HepG2 (cell line): ENCODE results near the gene UBE3B. TPM values are rescaled to one million over a fixed set of nuclear protein-coding genes. Genes with fewer than 3 reads are reported as not detected.

Experiments used
- ATAC-seq: fragments of 200-7000 bp; cut with Tn5 transposase; 3 replicates; pipeline ENCODE4 v1.9.1; 2020; ENCODE audit warnings: mild to moderate bottlenecking, moderate library complexity
- BruUV-seq: library from RNA; stranded (reverse); fragments of 400-500 nt; replicated peaks from 2 replicates; lab custom pipeline; 2021; lab: Mats Ljungman, UMichigan
- CTCF ChIA-PET: fragments of 300-600 bp; formaldehyde crosslinking; extraction: SDS; loops from one replicate; lab custom pipeline; 2021; ENCODE audit warnings: low total read pairs, inconsistent platforms, low intra/inter-chr PET ratio; lab: Yijun Ruan, JAX
- POLR2A ChIA-PET: fragments of 350-600 bp; sonication (Branson Sonifier 250); formaldehyde crosslinking; loops from one replicate; lab custom pipeline; 2020; ENCODE audit warnings: antibody characterized with exemption, inconsistent platforms; lab: Yijun Ruan, JAX
- DNase-seq: peaks from one replicate; pipeline ENCODE4 v3.0.0-alpha.2; 2015; ENCODE audit warnings: low spot score
- FAIRE-seq: peaks from 3 replicates; lab custom pipeline; 2011; peaks lifted over from hg19 to GRCh38; lab: Jason Lieb, UNC
- H2AFZ ChIP-seq: one replicate; pipeline ENCODE4 v1.6.1; 2011; ENCODE audit warnings: low read length, inconsistent platforms
- H3K27ac ChIP-seq: fragments of 300-600 bp; 3 replicates; pipeline ENCODE4 v1.8.0; 2011; ENCODE audit warnings: mixed run types, mild to moderate bottlenecking, mixed read lengths, low read length, inconsistent platforms; ENCODE audit not compliant: insufficient read depth; ENCODE audit errors: extremely low read length
- H3K27me3 ChIP-seq, 2 experiments: fragments of 200-600 bp in 1 of 2; 2 replicates in 1 of 2; 3 replicates in 1 of 2; pipeline versions ENCODE4 v1.6.0 to v1.8.0; 2011; ENCODE audit warnings: low read length in 2 of 2, mild to moderate bottlenecking in 2 of 2, moderate library complexity in 2 of 2, inconsistent platforms in 1 of 2; ENCODE audit not compliant: insufficient read depth in 2 of 2, control insufficient read depth in 1 of 2
- H3K36me3 ChIP-seq, 2 experiments: fragments of 200-600 bp in 1 of 2; replicated peaks in 1 of 2; 2 replicates in 1 of 2; 3 replicates in 1 of 2; pipeline versions ENCODE4 v1.5.1 to v1.8.0; 2011; ENCODE audit warnings: low read length in 2 of 2, inconsistent platforms in 1 of 2; ENCODE audit not compliant: insufficient read depth in 2 of 2, control insufficient read depth in 1 of 2
- H3K4me1 ChIP-seq: 2 replicates; pipeline ENCODE4 v1.5.1; 2012; ENCODE audit warnings: low read length, inconsistent platforms; ENCODE audit not compliant: insufficient read depth
- H3K4me2 ChIP-seq: 2 replicates; pipeline ENCODE4 v1.6.0; 2011; ENCODE audit warnings: low read depth, low read length, inconsistent platforms
- H3K4me3 ChIP-seq, 3 experiments: fragments of 200-600 bp in 1 of 3; sonication (generic), shearing (Covaris generic) in 1 of 3; replicated peaks in 1 of 3; 2 replicates each; pipeline ENCODE4 v1.5.1; 2011 to 2016; ENCODE audit warnings: low read length in 3 of 3, inconsistent platforms in 2 of 3, low read depth in 2 of 3, mild to moderate bottlenecking in 2 of 3, control low read depth in 1 of 3, mixed read lengths in 1 of 3; ENCODE audit not compliant: insufficient read depth in 1 of 3
- H3K79me2 ChIP-seq: one replicate; pipeline ENCODE4 v1.6.1; 2011; ENCODE audit warnings: low read length, inconsistent platforms; ENCODE audit not compliant: insufficient read depth
- H3K9ac ChIP-seq: 2 replicates; pipeline ENCODE4 v1.6.0; 2011; ENCODE audit warnings: mild to moderate bottlenecking, low read depth, low read length, inconsistent platforms; ENCODE audit not compliant: insufficient read depth
- H3K9me3 ChIP-seq: 2 replicates; pipeline ENCODE4 v1.5.1; 2012; ENCODE audit warnings: mild to moderate bottlenecking, low read length
- H4K20me1 ChIP-seq: 2 replicates; pipeline ENCODE4 v1.6.0; 2011; ENCODE audit warnings: inconsistent platforms, mild to moderate bottlenecking, low read length, moderate library complexity; ENCODE audit not compliant: insufficient read depth
- CBFB ChIP-seq: sonication (generic); formaldehyde crosslinking; IDR thresholded peaks from 2 replicates; pipeline ENCODE4 v1.4.0; 2020; ENCODE audit warnings: missing genetic modification reagents
- NFE2L2 ChIP-seq: fragments of 150-350 bp; IDR thresholded peaks from 2 replicates; pipeline ENCODE4 v1.6.1; 2014; ENCODE audit warnings: low read length
- PAX8 ChIP-seq: sonication (generic); formaldehyde crosslinking; IDR thresholded peaks from 2 replicates; pipeline ENCODE4 v1.8.0; 2022; ENCODE audit warnings: mild to moderate bottlenecking, missing genetic modification reagents, borderline replicate concordance
- ZMYM4 ChIP-seq: sonication (generic); formaldehyde crosslinking; IDR thresholded peaks from 2 replicates; pipeline ENCODE4 v1.8.1; 2023; ENCODE audit warnings: mild to moderate bottlenecking, missing genetic modification reagents
- WGBS: methylation state at CpG from one replicate; pipeline ENCODE4 v1.1.6; 2017; ENCODE audit warnings: low lambda C conversion rate; 5-methylcytosine and 5-hydroxymethylcytosine counted together
- in situ Hi-C: cut with HindIII; loops from 2 replicates; pipeline ENCODE4 v1.10.0; 2017; ENCODE audit warnings: low pct_unique_long_range_greater_than_20kb; ENCODE audit not compliant: extremely low pct_ligation_motif_present
- intact Hi-C: fragments of 100-400 bp; cut with micrococcal nuclease; formaldehyde crosslinking; loops from one replicate; pipeline ENCODE4 v1.10.0; 2022; ENCODE audit not compliant: unreplicated experiment
- polyA plus RNA-seq, 8 experiments: library from polyadenylated mRNA; depleted of rRNA in 3 of 8; stranded (reverse) in 7 of 8; unstranded in 1 of 8; fragments of >200 nt; fragmentation: Illumina TruSeq in 4 of 8; extraction: Trizol in 4 of 8; gene quantifications; 2 replicates each; pipeline versions ENCODE4 v1.2.1 to v1.2.3, GENCODE V29; 2011 to 2016; ENCODE audit warnings: low read depth in 4 of 8, missing spikeins in 1 of 8, mixed read lengths in 1 of 8; ENCODE audit not compliant: insufficient read depth in 1 of 8
- total RNA-seq, 5 experiments: library from RNA; depleted of rRNA; stranded (reverse); fragments of >200 nt; fragmentation: Illumina TruSeq; extraction: Trizol; gene quantifications; 2 replicates each; pipeline ENCODE4 v1.2.3, GENCODE V29; 2016; ENCODE audit warnings: low read depth in 1 of 5
- TF ChIP-seq, protein P1 (sequence below): sonication (generic); formaldehyde crosslinking; IDR thresholded peaks from 2 replicates; pipeline ENCODE4 v1.4.0; 2020; ENCODE audit warnings: mild to moderate bottlenecking, missing genetic modification reagents
- TF ChIP-seq, protein P2 (sequence below): sonication (generic); formaldehyde crosslinking; IDR thresholded peaks from 2 replicates; pipeline ENCODE4 v1.4.0; 2020; ENCODE audit warnings: low read depth, mild to moderate bottlenecking, missing genetic modification reagents
- TF ChIP-seq, protein P3 (sequence below): sonication (generic); formaldehyde crosslinking; IDR thresholded peaks from 2 replicates; pipeline ENCODE4 v1.8.0; 2022; ENCODE audit warnings: missing genetic modification reagents, mild to moderate bottlenecking, inconsistent platforms, borderline replicate concordance

UBE3B gene
- total and polyA plus RNA-seq, 2 of the 13 experiments (the other 11 are each of a cell fraction or from before 2014, with no cell fraction given) = 22.7 to 25.3 TPM

DNA sequence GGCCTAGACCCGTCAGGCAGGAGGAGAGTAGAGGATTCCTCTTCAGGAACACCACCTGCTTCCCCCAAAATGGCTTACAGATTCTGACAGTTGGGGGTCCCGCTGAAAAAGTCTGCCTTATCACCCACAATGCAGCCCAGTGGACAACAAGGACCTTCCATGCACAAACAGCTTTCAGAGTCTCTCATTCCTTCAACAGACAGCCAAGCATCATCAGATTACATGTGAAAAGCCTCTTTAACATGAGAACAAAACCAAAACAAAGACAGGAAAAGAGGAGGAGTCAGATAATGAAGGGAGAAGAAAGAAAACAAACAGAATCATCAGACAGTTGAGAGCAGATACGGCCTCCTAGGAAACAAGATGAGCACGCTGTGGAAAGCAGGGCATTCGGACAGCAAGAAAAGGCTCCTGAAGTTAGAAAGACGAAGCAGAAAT is 18.6 kb upstream of the UBE3B start (continued):
- TF ChIP-seq, protein P1, sequence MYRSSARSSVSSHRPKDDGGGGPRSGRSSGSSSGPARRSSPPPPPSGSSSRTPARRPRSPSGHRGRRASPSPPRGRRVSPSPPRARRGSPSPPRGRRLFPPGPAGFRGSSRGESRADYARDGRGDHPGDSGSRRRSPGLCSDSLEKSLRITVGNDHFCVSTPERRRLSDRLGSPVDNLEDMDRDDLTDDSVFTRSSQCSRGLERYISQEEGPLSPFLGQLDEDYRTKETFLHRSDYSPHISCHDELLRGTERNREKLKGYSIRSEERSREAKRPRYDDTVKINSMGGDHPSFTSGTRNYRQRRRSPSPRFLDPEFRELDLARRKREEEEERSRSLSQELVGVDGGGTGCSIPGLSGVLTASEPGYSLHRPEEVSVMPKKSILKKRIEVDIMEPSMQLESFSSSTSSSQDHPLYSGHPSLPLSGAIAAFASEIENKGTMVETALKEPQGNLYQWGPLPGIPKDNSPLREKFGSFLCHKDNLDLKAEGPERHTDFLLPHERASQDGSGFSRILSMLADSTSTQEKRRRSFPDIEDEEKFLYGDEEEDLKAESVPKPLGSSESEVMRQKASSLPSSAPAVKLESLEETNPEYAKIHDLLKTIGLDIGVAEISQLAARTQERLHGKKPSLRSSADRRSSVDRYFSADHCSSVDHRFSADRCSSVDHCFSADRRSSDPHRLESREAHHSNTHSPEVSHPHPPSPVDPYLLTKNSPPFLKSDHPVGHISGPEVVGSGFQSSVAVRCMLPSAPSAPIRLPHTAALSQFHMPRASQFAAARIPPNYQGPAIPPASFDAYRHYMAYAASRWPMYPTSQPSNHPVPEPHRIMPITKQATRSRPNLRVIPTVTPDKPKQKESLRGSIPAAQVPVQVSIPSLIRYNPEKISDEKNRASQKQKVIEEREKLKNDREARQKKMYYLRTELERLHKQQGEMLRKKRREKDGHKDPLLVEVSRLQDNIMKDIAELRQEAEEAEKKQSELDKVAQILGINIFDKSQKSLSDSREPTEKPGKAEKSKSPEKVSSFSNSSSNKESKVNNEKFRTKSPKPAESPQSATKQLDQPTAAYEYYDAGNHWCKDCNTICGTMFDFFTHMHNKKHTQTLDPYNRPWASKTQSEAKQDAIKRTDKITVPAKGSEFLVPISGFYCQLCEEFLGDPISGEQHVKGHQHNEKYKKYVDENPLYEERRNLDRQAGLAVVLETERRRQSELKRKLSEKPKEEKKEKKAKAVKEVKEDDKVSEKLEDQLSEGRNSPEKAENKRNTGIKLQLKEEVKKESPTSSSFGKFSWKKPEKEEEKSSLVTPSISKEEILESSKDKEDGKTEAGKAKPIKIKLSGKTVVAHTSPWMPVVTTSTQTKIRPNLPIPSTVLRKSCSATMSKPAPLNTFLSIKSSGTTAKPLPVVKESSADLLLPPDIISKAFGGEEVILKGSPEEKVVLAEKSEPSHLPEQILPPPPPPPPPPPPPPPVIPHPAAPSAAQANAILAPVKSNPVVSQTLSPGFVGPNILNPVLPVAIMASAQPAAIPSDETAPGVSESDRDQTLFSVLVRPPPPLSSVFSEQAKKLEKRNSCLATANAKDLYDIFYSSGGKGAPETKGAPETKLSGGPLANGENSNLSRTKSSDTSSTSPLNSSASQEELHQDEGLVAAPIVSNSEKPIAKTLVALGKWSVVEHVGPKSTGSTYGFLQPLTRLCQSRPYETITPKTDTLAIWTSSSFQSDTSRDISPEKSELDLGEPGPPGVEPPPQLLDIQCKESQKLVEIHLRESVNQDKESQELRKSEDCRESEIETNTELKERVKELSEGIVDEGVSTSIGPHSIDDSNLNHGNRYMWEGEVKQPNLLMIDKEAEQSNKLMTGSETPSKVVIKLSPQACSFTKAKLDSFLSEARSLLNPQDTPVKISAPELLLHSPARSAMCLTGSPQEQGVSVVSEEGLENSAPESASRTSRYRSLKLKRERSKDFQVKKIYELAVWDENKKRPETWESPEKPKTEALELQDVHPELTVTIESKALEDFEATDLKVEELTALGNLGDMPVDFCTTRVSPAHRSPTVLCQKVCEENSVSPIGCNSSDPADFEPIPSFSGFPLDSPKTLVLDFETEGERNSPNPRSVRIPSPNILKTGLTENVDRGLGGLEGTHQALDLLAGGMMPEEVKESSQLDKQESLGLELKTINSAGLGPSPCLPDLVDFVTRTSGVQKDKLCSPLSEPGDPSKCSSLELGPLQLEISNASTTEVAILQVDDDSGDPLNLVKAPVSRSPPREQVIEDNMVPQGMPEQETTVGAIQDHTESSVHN = no peak
- no peak for TF ChIP-seq NFE2L2
- TF ChIP-seq, protein P2, sequence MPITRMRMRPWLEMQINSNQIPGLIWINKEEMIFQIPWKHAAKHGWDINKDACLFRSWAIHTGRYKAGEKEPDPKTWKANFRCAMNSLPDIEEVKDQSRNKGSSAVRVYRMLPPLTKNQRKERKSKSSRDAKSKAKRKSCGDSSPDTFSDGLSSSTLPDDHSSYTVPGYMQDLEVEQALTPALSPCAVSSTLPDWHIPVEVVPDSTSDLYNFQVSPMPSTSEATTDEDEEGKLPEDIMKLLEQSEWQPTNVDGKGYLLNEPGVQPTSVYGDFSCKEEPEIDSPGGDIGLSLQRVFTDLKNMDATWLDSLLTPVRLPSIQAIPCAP (CRISPR knock-in tag) = no peak

DNA sequence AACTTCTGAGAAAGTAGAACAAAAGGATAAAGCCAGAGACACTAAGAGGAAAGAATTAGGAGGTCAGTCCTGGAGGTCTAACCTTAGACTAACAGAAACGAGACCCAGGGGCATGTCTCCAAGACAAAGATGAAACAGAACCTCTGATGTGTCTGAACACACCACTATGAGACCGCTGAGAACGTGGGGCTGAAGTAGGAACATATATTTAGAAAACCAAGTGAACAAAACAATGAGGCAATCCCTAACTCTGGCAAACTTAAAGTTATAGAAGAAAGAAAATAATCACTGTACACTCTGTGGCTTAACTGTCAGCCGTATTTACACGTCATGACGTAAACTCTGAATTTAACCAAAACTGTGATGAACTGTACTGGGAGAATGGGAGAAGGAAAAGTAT is 18.2 kb upstream of the UBE3B start:
- 87% methylated on average over 6 of the region's 6 CpGs for WGBS
- Histone ChIP-seq H3K9ac (no peak overlapping the region), H3K79me2 (peaks cover 14% of the 10 kb centered on the region), H3K27me3 (no peaks in the 10 kb centered on the region), H2AFZ (no peak overlapping the region), H3K27ac (no peak overlapping the region), H3K36me3 (peaks cover 19 to 52% of the 10 kb centered on the region in 2 experiments), H3K4me3 (no peak overlapping the region), H3K4me2 (no peak overlapping the region), H4K20me1 (no peaks in the 10 kb centered on the region; the same call in 1 of the 2 replicates), H3K4me1 (peaks cover 38% of the 10 kb centered on the region), H3K9me3 (no peaks in the 10 kb centered on the region)
- CTCF ChIA-PET = no interaction called here
- FAIRE-seq = no peak
- ATAC-seq = no peak
- no TSS peak for BruUV-seq
- in situ Hi-C loops = no loop called here
- POLR2A ChIA-PET = no interaction called here
- DNase-seq = no peak
- intact Hi-C loops = no loop called here
- TF ChIP-seq PAX8 (no peak), ZMYM4 (CRISPR knock-in tag) (no peak), CBFB (CRISPR knock-in tag) (no peak)
- TF ChIP-seq, protein P3, sequence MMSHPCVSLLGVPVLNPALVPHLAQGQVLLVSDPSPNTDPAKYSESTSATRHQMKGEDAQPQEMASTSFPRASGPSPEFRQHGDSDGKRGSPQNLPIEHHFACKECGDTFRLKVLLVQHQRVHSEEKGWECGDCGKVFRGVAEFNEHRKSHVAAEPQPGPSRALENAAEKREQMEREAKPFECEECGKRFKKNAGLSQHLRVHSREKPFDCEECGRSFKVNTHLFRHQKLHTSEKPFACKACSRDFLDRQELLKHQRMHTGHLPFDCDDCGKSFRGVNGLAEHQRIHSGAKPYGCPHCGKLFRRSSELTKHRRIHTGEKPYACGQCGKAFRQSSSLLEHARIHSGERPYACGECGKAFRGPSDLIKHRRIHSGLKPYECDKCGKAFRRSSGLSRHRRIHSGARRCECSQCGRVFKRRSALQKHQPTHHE (CRISPR knock-in tag) = no peak
